Activated naive CD4-positive, alpha-beta T cell treated with anti-CD3 and anti-CD28 coated beads, Interleukin-2, amount 10 ng/mL, durations not matched to agents 7 days and 5 days (primary cell): Measurements from ENCODE around the gene COP1.
A peak's percentile ranks its signal among the peaks of the same experiment; 100 is the strongest.
"Not testable (repeated sequence)": the region's sequence is repeated elsewhere in the genome, so short reads cannot be mapped to it uniquely, and the experiment has no call there.

Source experiments
- CTCF ChIA-PET: fragments of 350-600 bp; sonication (Branson Sonifier 250); formaldehyde crosslinking; loops from one replicate; lab custom pipeline; 2021; ENCODE audit warnings: antibody characterized with exemption; lab: Charles Lee
- DNase-seq: peaks from one replicate; pipeline ENCODE4 v3.0.0-alpha.2; 2020
- H3K27ac Mint-ChIP-seq: one replicate; pipeline ENCODE4 v1.8.0; 2021; ENCODE audit warnings: mild to moderate bottlenecking, moderate library complexity, mixed read lengths
- H3K27me3 Mint-ChIP-seq: one replicate; pipeline ENCODE4 v1.8.0; 2021; ENCODE audit warnings: mild to moderate bottlenecking, mixed read lengths
- H3K36me3 Mint-ChIP-seq: one replicate; pipeline ENCODE4 v1.8.0; 2021; ENCODE audit warnings: mixed read lengths
- H3K4me1 Mint-ChIP-seq: one replicate; pipeline ENCODE4 v1.8.0; 2021; ENCODE audit warnings: mixed read lengths
- H3K4me3 Mint-ChIP-seq: one replicate; pipeline ENCODE4 v1.8.0; 2021; ENCODE audit warnings: mild to moderate bottlenecking, moderate library complexity, mixed read lengths
- H3K9me3 Mint-ChIP-seq: one replicate; pipeline ENCODE4 v1.8.0; 2021; ENCODE audit warnings: mixed read lengths

The COP1 gene

DNA sequence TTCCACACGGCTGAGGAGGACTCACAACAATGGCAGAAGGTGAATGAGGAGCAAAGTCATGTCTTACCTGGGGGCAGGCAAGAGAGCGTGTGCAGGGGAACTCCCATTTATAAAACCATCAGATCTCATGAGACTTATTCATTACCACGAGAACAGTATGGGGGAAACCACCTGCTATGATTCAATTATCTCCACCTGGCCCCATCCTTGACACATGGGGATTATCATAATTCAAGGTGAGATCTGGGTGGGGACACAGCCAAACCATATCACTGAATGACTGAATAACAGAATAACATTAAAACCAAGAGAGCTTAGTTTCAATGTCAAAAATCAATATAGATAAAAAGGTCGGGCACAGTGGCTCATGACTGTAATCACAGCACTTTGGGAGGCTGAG lies 179.2 kb downstream of the COP1 start:
- H3K27me3 Mint-ChIP-seq, H3K4me3 Mint-ChIP-seq, H3K4me1 Mint-ChIP-seq, CTCF ChIA-PET, H3K9me3 Mint-ChIP-seq, DNase-seq, H3K27ac Mint-ChIP-seq: not testable (repeated sequence)
- peaks cover 26% of the 10 kb centered on the region for H3K36me3 Mint-ChIP-seq

DNA sequence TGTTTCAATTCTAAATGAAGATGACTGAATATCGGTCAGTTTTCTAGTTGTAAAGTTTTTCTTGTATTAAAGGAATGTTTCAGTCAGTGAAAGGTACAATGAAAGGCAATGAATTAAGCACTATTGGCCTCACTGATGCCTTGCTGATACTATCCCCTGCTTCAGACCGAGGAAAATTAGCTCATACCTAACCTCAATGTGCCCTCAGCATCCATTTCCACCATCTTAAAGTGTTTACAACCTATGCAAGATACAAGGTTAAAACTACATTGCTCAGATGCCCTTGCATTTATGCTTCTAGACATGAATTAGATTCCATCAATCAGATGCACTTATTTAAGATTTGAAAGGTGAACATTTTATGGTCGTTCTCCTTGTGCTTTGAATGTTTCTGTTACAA lies 184.5 kb downstream of the COP1 start:
- H3K36me3 Mint-ChIP-seq = peaks cover 29% of the 10 kb centered on the region
- no peak for DNase-seq
- no peak overlapping the region for H3K4me3 Mint-ChIP-seq
- H3K27me3 Mint-ChIP-seq = no peaks in the 10 kb centered on the region
- no peaks in the 10 kb centered on the region for H3K9me3 Mint-ChIP-seq
- CTCF ChIA-PET = no interaction called here
- no peaks in the 10 kb centered on the region for H3K4me1 Mint-ChIP-seq
- H3K27ac Mint-ChIP-seq = no peak overlapping the region

DNA sequence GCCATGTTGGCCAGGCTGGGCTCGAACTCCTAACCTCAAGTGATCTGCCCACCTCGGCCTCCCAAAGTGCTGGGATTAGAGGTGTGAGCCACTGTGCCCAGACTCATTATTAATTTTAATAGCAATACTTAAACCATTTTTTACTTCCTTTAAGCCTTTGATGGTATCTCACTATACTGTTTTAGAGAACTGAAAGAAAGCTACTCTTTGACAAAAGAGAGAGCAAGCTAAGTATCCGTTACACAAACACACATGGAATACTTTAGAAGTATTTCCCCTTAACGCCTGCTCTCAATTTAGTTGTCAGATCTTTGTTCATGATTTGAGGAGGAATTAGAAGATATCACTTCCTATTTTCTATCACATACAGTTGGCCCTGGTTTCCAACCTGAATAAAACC lies 189.4 kb downstream of the COP1 start:
- DNase-seq = no peak
- Mint-ChIP-seq H3K9me3 (no peaks in the 10 kb centered on the region), H3K27me3 (no peaks in the 10 kb centered on the region), H3K4me1 (no peaks in the 10 kb centered on the region), H3K4me3 (no peak overlapping the region), H3K27ac (no peak overlapping the region), H3K36me3 (peaks cover 20% of the 10 kb centered on the region)
- CTCF ChIA-PET = no interaction called here

DNA sequence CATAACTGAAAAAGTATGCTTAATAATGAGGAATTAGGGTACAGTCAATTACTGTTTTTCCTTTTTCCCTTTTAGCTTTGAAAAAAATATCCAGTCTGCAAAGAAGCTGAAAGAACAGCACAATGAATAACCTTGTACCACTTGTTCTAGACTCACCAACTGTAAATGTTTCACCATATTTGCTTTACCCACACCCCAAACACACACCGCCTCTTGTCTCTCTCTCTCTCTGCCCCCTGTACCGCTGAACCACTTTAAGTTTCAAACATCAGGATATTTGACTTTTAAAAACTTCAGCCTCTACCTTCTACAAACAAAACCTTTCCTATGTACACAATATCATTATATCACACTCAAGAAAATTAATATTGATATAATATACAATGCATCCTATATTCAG lies 197.1 kb downstream of the COP1 start:
- CTCF ChIA-PET = interaction anchor here (0.6 kb wide), 1 partner anchor 202 kb away, joined by 3 read pairs; no protein-coding TSS in a partner anchor
- no peak overlapping the region for H3K4me3 Mint-ChIP-seq
- H3K4me1 Mint-ChIP-seq = no peaks in the 10 kb centered on the region
- DNase-seq = no peak
- peaks cover 3% of the 10 kb centered on the region for H3K9me3 Mint-ChIP-seq
- peak overlapping the region; percentile 6 for H3K27ac Mint-ChIP-seq
- peaks cover 23% of the 10 kb centered on the region for H3K36me3 Mint-ChIP-seq
- no peaks in the 10 kb centered on the region for H3K27me3 Mint-ChIP-seq

DNA sequence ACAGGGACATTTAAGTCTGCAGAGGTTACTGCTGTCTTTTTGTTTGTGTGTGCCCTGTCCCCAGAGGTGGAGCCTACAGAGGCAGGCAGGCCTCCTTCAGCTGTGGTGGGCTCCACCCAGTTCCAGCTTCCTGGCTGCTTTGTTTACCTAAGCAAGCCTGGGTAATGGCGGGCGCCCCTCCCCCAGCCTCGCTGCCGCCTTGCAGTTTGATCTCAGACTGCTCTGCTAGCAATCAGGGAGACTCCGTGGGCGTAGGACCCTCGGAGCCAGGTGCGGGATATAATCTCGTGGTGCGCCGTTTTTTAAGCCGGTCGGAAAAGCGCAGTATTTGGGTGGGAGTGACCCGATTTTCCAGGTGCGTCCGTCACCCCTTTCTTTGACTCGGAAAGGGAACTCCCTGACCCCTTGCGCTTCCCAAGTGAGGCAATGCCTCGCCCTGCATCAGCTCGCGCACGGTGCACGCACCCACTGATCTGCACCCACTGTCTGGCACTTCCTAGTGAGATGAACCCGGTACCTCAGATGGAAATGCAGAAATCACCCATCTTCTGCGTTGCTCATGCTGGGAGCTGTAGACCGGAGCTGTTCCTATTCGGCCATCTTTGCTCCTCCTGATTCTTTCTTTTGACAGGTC lies 199.2 kb downstream of the COP1 start:
- DNase-seq, H3K4me1 Mint-ChIP-seq, H3K9me3 Mint-ChIP-seq, H3K27me3 Mint-ChIP-seq, H3K4me3 Mint-ChIP-seq, CTCF ChIA-PET, H3K27ac Mint-ChIP-seq: not testable (repeated sequence)
- peaks cover 22% of the 10 kb centered on the region for H3K36me3 Mint-ChIP-seq

DNA sequence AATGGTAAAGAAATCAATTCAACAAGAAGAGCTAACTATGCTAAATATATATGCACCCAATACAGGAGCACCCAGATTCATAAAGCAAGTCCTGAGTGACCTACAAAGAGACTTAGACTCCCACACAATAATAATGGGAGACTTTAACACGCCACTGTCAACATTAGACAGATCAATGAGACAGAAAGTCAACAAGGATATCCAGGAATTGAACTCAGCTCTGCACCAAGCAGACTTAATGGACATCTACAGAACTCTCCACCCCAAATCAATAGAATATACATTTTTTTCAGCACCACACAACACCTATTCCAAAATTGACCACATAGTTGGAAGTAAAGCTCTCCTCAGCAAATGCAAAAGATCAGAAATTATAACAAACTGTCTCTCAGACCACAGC lies 212.4 kb downstream of the COP1 start:
- peaks cover 28% of the 10 kb centered on the region for H3K36me3 Mint-ChIP-seq
- H3K27ac Mint-ChIP-seq, CTCF ChIA-PET, H3K9me3 Mint-ChIP-seq, DNase-seq, H3K4me3 Mint-ChIP-seq, H3K4me1 Mint-ChIP-seq, H3K27me3 Mint-ChIP-seq: not testable (repeated sequence)

DNA sequence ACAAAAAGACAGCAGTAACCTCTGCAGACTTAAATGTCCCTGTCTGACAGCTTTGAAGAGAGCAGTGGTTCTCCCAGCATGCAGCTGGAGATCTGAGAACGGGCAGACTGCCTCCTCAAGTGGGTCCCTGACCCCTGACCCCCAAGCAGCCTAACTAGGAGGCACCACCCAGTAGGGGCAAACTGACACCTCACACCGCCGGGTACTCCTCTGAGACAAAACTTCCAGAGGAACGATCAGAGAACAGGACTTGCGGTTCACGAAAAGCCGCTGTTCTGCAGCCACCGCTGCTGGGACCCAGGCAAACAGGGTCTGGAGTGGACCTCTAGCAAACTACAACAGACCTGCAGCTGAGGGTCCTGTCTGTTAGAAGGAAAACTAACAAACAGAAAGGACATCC lies 214.3 kb downstream of the COP1 start:
- H3K27me3 Mint-ChIP-seq, DNase-seq, H3K9me3 Mint-ChIP-seq, H3K4me3 Mint-ChIP-seq, CTCF ChIA-PET, H3K4me1 Mint-ChIP-seq, H3K27ac Mint-ChIP-seq: not testable (repeated sequence)
- H3K36me3 Mint-ChIP-seq = peaks cover 37% of the 10 kb centered on the region

DNA sequence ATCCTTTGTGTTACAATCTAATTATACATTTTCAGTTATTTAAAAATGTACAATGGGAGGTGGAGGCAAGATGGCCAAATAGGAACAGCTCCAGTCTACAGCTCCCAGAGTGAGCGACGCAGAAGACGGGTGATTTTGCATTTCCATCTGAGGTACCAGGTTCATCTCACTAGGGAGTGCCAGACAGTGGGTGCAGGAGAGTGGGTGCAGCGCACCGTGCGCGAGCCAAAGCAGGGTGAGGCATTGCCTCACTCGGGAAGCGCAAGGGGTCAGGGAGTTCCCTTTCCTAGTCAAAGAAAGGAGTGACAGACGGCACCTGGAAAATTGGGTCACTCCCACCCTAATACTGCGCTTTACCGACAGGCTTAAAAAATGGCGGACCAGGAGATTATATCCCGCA lies 214.9 kb downstream of the COP1 start:
- H3K27ac Mint-ChIP-seq, H3K9me3 Mint-ChIP-seq, CTCF ChIA-PET, H3K4me1 Mint-ChIP-seq, DNase-seq, H3K27me3 Mint-ChIP-seq, H3K4me3 Mint-ChIP-seq: not testable (repeated sequence)
- H3K36me3 Mint-ChIP-seq = peaks cover 37% of the 10 kb centered on the region

DNA sequence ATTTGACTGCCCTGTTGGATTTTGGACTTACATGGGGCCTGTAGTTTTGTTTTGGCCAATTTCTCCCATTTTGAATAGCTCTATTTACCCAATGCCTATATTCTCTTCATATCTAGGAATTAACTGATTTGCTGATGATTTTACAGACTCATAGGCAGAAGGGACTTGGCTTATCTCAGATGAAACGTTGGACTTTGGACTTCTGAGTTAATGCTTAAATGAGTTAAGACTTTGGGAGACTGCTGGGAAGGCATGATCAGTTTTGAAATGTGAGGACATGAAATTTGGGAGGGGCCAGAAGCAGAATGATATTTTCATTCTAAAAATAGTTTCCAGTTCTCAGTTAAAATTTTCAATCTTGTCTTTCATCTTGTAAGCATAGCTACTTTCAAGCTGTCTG lies 222.3 kb downstream of the COP1 start:
- H3K9me3 Mint-ChIP-seq = peaks cover 23% of the 10 kb centered on the region
- no peak overlapping the region for H3K27ac Mint-ChIP-seq
- peaks cover 69% of the 10 kb centered on the region for H3K36me3 Mint-ChIP-seq
- CTCF ChIA-PET = no interaction called here
- no peaks in the 10 kb centered on the region for H3K4me1 Mint-ChIP-seq
- DNase-seq = no peak
- no peak overlapping the region for H3K4me3 Mint-ChIP-seq
- no peaks in the 10 kb centered on the region for H3K27me3 Mint-ChIP-seq

DNA sequence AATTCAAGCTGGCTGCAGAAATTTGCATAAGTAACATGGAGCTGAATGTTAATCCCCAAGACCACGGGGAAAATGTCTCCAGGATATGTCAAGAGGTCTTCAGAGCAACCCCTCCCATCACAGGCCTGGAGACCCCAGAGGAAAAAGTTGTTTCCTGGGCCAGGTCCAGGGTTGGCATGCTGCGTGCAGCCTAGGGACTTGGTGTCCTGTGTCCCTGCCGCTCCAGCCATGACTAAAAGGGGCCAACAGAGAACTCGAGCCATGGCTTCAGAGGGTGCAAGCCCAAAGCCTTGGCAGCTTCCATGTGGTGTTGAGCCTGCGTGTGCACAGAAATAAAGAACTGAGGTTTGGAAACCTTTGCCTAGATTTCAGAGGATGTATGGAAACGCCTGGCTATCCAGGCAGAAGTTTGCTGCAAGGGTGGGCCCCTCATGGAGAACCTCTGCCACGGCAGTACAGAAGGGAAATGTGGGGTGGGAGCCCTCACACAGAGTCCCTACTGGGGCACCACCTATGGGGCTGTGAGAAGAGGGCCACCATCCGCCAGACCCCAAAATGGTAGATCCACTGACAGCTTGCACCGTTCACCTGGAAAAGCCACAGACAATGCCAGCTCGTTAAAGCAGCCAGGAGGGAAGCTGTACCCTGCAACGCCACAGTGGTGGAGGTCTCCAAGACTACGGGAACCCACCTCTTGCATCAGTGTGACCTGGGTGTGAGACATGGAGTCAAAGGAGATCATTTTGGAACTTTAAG lies 222.9 kb downstream of the COP1 start:
- peaks cover 23% of the 10 kb centered on the region for H3K9me3 Mint-ChIP-seq

DNA sequence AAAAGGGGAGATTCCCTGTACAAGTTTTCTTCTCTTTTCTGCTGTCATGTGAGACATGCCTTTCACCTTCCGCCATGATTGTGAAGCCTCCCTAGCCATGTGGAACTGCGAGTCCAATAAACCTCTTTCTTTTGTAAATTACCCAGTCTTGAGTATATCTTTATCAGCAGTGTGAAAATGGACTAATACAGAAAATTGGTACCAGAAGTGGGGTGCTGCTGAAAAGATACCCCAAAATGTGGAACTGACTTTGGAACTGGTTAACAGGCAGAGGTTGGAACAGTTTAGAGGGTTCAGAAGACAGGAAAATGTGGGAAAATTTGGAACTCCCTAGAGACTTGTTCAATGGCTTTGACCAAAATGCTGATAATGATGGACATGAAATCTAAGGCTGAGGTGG lies 223.7 kb downstream of the COP1 start:
- CTCF ChIA-PET = not testable (repeated sequence)

More for the DNA sequence above, 222.9 kb downstream of the COP1 start:
- H3K27me3 Mint-ChIP-seq = no peaks in the 10 kb centered on the region
- DNase-seq = no peak
- H3K4me1 Mint-ChIP-seq = no peaks in the 10 kb centered on the region
- CTCF ChIA-PET = no interaction called here
- H3K4me3 Mint-ChIP-seq = no peak overlapping the region
- no peak overlapping the region for H3K27ac Mint-ChIP-seq
- H3K36me3 Mint-ChIP-seq = peaks cover 68% of the 10 kb centered on the region

DNA sequence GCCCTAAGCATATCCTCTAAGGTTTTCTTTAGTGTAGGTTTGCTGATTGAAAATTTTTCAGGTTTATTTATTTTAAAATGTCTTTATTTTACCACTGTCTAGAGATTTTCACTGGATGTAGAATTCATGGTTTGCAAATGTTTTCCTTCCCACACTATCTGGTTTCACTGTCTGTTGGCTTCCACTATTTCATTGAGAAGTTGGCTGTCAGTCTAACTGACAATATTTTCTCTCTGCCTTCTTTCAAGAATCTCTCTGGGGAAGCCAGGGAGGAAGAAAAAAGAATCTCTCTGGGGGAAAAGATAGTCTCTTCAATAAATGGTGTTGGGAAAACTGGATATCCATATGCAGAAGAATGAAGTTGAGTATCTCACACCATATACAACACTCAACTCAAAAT lies 226.0 kb downstream of the COP1 start:
- Mint-ChIP-seq H3K27me3 (no peaks in the 10 kb centered on the region), H3K4me3 (no peak overlapping the region), H3K9me3 (peaks cover 23% of the 10 kb centered on the region), H3K36me3 (peaks cover 50% of the 10 kb centered on the region), H3K4me1 (no peaks in the 10 kb centered on the region), H3K27ac (no peak overlapping the region)
- DNase-seq = no peak
- CTCF ChIA-PET = no interaction called here

More for the DNA sequence above, 223.7 kb downstream of the COP1 start:
- peaks cover 23% of the 10 kb centered on the region for H3K9me3 Mint-ChIP-seq
- H3K27me3 Mint-ChIP-seq, DNase-seq, H3K4me1 Mint-ChIP-seq, H3K27ac Mint-ChIP-seq, H3K4me3 Mint-ChIP-seq: not testable (repeated sequence)
- peaks cover 63% of the 10 kb centered on the region for H3K36me3 Mint-ChIP-seq

DNA sequence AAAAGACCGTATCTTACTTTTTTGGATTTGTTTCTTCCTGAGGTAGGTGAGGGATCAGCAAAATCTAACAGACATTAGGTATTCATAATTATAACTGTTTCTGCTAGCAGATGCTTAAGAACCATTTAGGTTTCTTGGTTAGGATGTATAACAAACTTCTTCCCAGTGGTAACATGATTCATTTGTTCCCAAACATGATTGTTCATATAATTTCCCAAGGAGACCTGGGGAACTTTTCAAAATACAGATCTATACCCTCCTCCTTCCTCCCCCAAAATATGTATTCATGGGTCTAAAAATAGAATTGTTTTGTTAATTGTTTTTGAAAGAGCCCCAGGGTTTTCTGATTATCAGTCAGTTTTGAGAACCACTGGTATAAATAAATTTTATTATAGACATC lies 228.2 kb downstream of the COP1 start:
- no peak for DNase-seq
- Mint-ChIP-seq H3K4me1 (no peaks in the 10 kb centered on the region), H3K9me3 (peaks cover 16% of the 10 kb centered on the region), H3K4me3 (no peak overlapping the region), H3K36me3 (peaks cover 40% of the 10 kb centered on the region), H3K27me3 (no peaks in the 10 kb centered on the region), H3K27ac (no peak overlapping the region)
- CTCF ChIA-PET = no interaction called here

DNA sequence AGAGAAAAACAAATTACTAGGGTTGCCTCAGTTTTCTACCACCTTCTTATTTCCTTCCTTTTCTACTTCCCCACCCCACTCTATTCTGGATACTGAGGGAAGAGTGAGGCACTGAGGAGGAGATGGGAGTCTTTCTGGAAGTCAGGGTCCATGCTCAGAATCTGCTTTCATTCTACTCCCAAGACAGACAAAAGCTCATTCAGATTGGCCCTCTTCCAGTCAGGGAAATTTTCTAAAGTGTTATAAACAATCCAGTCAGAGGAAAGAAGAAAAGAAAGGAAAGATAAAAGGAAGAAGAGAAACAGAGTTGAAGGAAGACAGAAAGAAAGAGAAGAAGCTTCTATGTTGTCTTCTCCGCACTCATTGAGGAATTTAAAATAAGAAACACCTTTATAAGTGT lies 228.6 kb downstream of the COP1 start:
- peaks cover 40% of the 10 kb centered on the region for H3K36me3 Mint-ChIP-seq
- H3K4me3 Mint-ChIP-seq = no peak overlapping the region
- CTCF ChIA-PET = no interaction called here
- no peaks in the 10 kb centered on the region for H3K27me3 Mint-ChIP-seq
- H3K27ac Mint-ChIP-seq = no peak overlapping the region
- no peak for DNase-seq
- H3K9me3 Mint-ChIP-seq = peaks cover 11% of the 10 kb centered on the region
- H3K4me1 Mint-ChIP-seq = no peaks in the 10 kb centered on the region
